ENCODE measurements around the gene MPPED1. TPM values are rescaled to one million over a fixed set of nuclear protein-coding genes. Genes with fewer than 3 reads are reported as not detected.

The MPPED1 gene
- total RNA-seq, 1 donor from 2014 or later, result not detected

DNA sequence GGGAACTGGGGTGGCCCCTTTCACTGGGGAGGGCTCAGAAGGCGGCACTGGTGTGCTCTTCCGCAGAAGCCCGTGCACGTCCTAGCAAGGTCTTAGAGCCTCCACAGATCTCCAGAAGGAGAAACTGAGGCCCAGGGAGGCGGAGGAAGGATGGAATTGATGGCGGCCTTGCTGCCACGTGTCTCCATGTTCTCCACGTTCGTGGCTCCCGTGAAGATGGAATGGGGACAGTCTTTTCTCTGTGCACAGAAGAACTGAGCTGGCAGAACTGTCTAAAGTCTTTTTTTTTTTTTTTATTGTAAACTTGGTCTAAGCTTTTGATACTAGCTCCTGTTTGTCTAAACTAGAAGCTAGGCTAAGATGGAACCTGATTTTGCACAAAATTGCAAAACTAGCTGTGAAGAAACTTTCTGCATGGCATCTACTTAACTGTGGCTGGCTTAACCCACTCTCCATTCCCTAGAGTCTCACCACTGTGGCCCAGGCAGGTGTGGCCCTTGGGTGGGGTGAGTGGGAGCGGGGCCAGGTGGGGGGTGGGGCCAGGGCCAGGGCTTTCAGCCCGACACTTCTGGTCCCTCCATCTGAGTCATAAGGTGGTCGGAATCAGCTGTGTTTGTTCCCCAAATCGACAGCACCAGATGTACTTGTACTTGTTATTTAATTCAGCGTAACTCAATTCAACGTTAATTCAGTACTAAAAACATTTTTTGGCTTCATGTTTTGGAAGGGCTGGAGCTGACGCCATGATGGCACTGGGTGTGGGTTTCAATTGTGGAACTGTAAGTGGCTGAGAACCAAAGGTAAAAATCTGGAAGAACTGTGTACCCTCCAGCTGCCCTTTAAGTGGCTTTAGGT, 120.7 kb downstream of the MPPED1 start:
- no peak for DNase-seq (ENCODE audit: low read depth)
- FAIRE-seq, result no peak
- Histone ChIP-seq H3K79me2 (ENCODE audit: insufficient read depth, low read length) (no peaks in the 10 kb centered on the region), H3K4me3 (ENCODE audit: insufficient read depth, low read depth, low read length) (no peak overlapping the region), H3K9me3 (ENCODE audit: insufficient read depth, low read depth, low read length) (no peaks in the 10 kb centered on the region), H3K4me1 (ENCODE audit: insufficient read depth, low read length) (no peaks in the 10 kb centered on the region), H3K27me3 (ENCODE audit: insufficient read depth, low read length) (no peaks in the 10 kb centered on the region), H2AFZ (ENCODE audit: low read depth, low read length) (no peak overlapping the region), H4K20me1 (ENCODE audit: insufficient read depth, low read length) (no peaks in the 10 kb centered on the region), H3K27ac (ENCODE audit: low read depth, low read length) (no peak overlapping the region), H3K9ac (ENCODE audit: low read length) (no peak overlapping the region), H3K36me3 (ENCODE audit: insufficient read depth, low read length) (no peaks in the 10 kb centered on the region), H3K4me2 (ENCODE audit: low read length) (no peak overlapping the region)
- H3K36me3 Mint-ChIP-seq (ENCODE audit: low read depth, unreplicated experiment), result no peaks in the 10 kb centered on the region
- H3K4me3 Mint-ChIP-seq (ENCODE audit: unreplicated experiment), result no peak overlapping the region
- H3K27ac Mint-ChIP-seq (ENCODE audit: unreplicated experiment), result no peak overlapping the region
- no peaks in the 10 kb centered on the region for H3K9me3 Mint-ChIP-seq (ENCODE audit: unreplicated experiment)
- H3K4me1 Mint-ChIP-seq (ENCODE audit: low read depth, unreplicated experiment), result peaks cover 5% of the 10 kb centered on the region
- H3K27me3 Mint-ChIP-seq (ENCODE audit: low read depth, unreplicated experiment), result peaks cover 28% of the 10 kb centered on the region
- TF ChIP-seq, protein P1, sequence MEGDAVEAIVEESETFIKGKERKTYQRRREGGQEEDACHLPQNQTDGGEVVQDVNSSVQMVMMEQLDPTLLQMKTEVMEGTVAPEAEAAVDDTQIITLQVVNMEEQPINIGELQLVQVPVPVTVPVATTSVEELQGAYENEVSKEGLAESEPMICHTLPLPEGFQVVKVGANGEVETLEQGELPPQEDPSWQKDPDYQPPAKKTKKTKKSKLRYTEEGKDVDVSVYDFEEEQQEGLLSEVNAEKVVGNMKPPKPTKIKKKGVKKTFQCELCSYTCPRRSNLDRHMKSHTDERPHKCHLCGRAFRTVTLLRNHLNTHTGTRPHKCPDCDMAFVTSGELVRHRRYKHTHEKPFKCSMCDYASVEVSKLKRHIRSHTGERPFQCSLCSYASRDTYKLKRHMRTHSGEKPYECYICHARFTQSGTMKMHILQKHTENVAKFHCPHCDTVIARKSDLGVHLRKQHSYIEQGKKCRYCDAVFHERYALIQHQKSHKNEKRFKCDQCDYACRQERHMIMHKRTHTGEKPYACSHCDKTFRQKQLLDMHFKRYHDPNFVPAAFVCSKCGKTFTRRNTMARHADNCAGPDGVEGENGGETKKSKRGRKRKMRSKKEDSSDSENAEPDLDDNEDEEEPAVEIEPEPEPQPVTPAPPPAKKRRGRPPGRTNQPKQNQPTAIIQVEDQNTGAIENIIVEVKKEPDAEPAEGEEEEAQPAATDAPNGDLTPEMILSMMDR (IDR thresholded peaks at IDR 0.05; ENCODE audit: insufficient read depth, low read depth, low read length), result no peak
- TF ChIP-seq EZH2 (IDR thresholded peaks at IDR 0.05; ENCODE audit: insufficient read depth, low read length), result no peak

DNA sequence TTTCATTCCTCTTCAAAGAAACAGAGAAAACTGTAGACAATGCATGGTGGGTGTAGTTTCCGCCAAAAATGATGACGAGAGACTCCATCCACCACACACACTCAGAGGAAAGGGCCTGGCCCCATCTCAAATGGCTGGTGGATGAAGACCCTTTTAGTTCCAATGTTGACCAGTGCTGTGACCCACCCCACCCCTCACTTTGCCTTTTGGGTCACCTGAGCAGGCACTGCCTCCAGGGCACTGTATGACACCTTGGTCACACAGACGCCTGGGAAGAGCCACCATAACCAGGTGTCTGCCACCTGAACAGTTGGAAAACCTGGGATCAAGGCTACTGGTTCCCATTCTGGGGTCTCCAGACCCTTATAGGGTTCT, 121.3 kb downstream of the MPPED1 start:
- no peaks in the 10 kb centered on the region for H3K27me3 ChIP-seq (ENCODE audit: insufficient read depth, low read length)
- no peak overlapping the region for H3K27ac ChIP-seq (ENCODE audit: low read depth, low read length)
- H2AFZ ChIP-seq (ENCODE audit: low read depth, low read length), result no peak overlapping the region
- DNase-seq (ENCODE audit: low read depth) (no peak), FAIRE-seq (no peak)
- H3K27ac Mint-ChIP-seq (ENCODE audit: unreplicated experiment), result no peak overlapping the region
- no peaks in the 10 kb centered on the region for H3K36me3 ChIP-seq (ENCODE audit: insufficient read depth, low read length)
- no peaks in the 10 kb centered on the region for H3K36me3 Mint-ChIP-seq (ENCODE audit: low read depth, unreplicated experiment)
- H3K4me3 ChIP-seq (ENCODE audit: insufficient read depth, low read depth, low read length), result no peak overlapping the region
- no peak overlapping the region for H3K4me2 ChIP-seq (ENCODE audit: low read length)
- no peak for TF ChIP-seq EZH2 (IDR thresholded peaks at IDR 0.05; ENCODE audit: insufficient read depth, low read length)
- TF ChIP-seq, protein P1 (IDR thresholded peaks at IDR 0.05; ENCODE audit: insufficient read depth, low read depth, low read length), result no peak
- no peaks in the 10 kb centered on the region for H3K79me2 ChIP-seq (ENCODE audit: insufficient read depth, low read length)
- no peak overlapping the region for H3K4me3 Mint-ChIP-seq (ENCODE audit: unreplicated experiment)
- H3K9me3 Mint-ChIP-seq (ENCODE audit: unreplicated experiment), result no peaks in the 10 kb centered on the region
- H3K9me3 ChIP-seq (ENCODE audit: insufficient read depth, low read depth, low read length), result no peaks in the 10 kb centered on the region
- no peaks in the 10 kb centered on the region for H3K4me1 ChIP-seq (ENCODE audit: insufficient read depth, low read length)
- H3K9ac ChIP-seq (ENCODE audit: low read length), result no peak overlapping the region
- H3K4me1 Mint-ChIP-seq (ENCODE audit: low read depth, unreplicated experiment), result peaks cover 5% of the 10 kb centered on the region
- peaks cover 30% of the 10 kb centered on the region for H3K27me3 Mint-ChIP-seq (ENCODE audit: low read depth, unreplicated experiment)
- no peaks in the 10 kb centered on the region for H4K20me1 ChIP-seq (ENCODE audit: insufficient read depth, low read length)

Measured in astrocyte (in vitro differentiated cells and primary cell).